B cell (primary cell): ENCODE measurements around the gene SERPINA4. TPM values are rescaled to one million over a fixed set of nuclear protein-coding genes. Genes with fewer than 3 reads are reported as not detected.
A peak's percentile ranks its signal among the peaks of the same experiment; 100 is the strongest.

ENCODE experiments used
- ATAC-seq: fragments of 200-7000 bp; cut with Tn5 transposase; one replicate; pipeline ENCODE4 v1.10.0; 2021; ENCODE audit warnings: low read depth, mild to moderate bottlenecking, moderate number of reproducible peaks, moderate library complexity
- CTCF ChIA-PET: fragments of 350-600 bp; sonication (Branson Sonifier 250); formaldehyde crosslinking; loops from one replicate; lab custom pipeline; 2021; ENCODE audit warnings: antibody characterized with exemption, inconsistent platforms; lab: Charles Lee
- POLR2A ChIA-PET: fragments of 350-600 bp; sonication (Branson Sonifier 250); formaldehyde crosslinking; loops from one replicate; lab custom pipeline; 2021; ENCODE audit warnings: antibody characterized with exemption; lab: Charles Lee
- DNase-seq: peaks from one replicate; pipeline ENCODE4 v3.0.0; 2013
- H2AFZ ChIP-seq: 2 replicates; pipeline ENCODE4 v1.6.1; 2012; ENCODE audit warnings: mild to moderate bottlenecking, low read depth, low read length; ENCODE audit not compliant: insufficient read depth, poor library complexity, severe bottlenecking
- H3K27ac ChIP-seq, 2 donors: 1 replicate in 1 of 2; 2 replicates in 1 of 2; pipeline ENCODE4 v1.5.1; 2012 to 2013; ENCODE audit warnings: low read length in 2 of 2, mild to moderate bottlenecking in 2 of 2, moderate library complexity in 1 of 2
- H3K27me3 ChIP-seq, 4 experiments: fragments of 200-600 bp in 1 of 4; sonication (generic) in 1 of 4; replicated peaks in 1 of 4; 1 replicate in 2 of 4; 2 replicates in 2 of 4; pipeline versions ENCODE4 v1.6.1 to v1.7.0; 2013 to 2016; ENCODE audit warnings: low read length in 3 of 4, mild to moderate bottlenecking in 2 of 4, mixed read lengths in 1 of 4, moderate library complexity in 1 of 4; ENCODE audit not compliant: insufficient read depth in 4 of 4, control insufficient read depth in 3 of 4; ENCODE audit errors: control extremely low read depth in 1 of 4
- H3K36me3 ChIP-seq, 2 experiments: replicated peaks in 1 of 2; 1 replicate in 1 of 2; 2 replicates in 1 of 2; pipeline versions ENCODE4 v1.6.1 to v1.7.1; 2013; ENCODE audit warnings: low read length in 1 of 2; ENCODE audit not compliant: insufficient read depth in 2 of 2, control insufficient read depth in 1 of 2; ENCODE audit errors: control extremely low read depth in 1 of 2, extremely low read depth in 1 of 2
- H3K4me1 ChIP-seq, 2 donors: fragments of 200-600 bp in 1 of 2; sonication (generic) in 1 of 2; 1 replicate in 1 of 2; 2 replicates in 1 of 2; pipeline versions ENCODE4 v1.5.1 to v1.6.1; 2013 to 2017; ENCODE audit warnings: low read length in 2 of 2; ENCODE audit not compliant: control insufficient read depth in 2 of 2, insufficient read depth in 2 of 2
- H3K4me2 ChIP-seq: replicated peaks from 2 replicates; pipeline ENCODE3; 2012; ENCODE audit warnings: mild to moderate bottlenecking, low read depth, low read length; ENCODE audit not compliant: poor library complexity, severe bottlenecking
- H3K4me3 ChIP-seq, 5 experiments: fragments of 200-600 bp in 1 of 5; sonication (generic) in 1 of 5; 1 replicate in 3 of 5; 2 replicates in 2 of 5; pipeline versions ENCODE4 v1.5.1 to v1.7.0; 2011 to 2016; ENCODE audit warnings: low read length in 4 of 5, mild to moderate bottlenecking in 4 of 5, low read depth in 2 of 5, control low read depth in 1 of 5, moderate library complexity in 1 of 5; ENCODE audit not compliant: insufficient read depth in 1 of 5; ENCODE audit errors: control extremely low read depth in 1 of 5, extremely low read depth in 1 of 5
- H3K79me2 ChIP-seq: fragments of 200-600 bp; sonication (generic); one replicate; pipeline ENCODE4 v1.6.0; 2016; ENCODE audit warnings: low read length; ENCODE audit not compliant: control insufficient read depth, insufficient read depth
- H3K9ac ChIP-seq: fragments of 200-600 bp; sonication (generic); 2 replicates; pipeline ENCODE4 v1.6.1; 2017; ENCODE audit warnings: mild to moderate bottlenecking, low read length, moderate library complexity
- H3K9me3 ChIP-seq, 3 donors: one replicate each; pipeline versions ENCODE4 v1.6.1 to v1.7.1; 2013; ENCODE audit warnings: low read length in 2 of 3; ENCODE audit not compliant: control insufficient read depth in 2 of 3, insufficient read depth in 1 of 3; ENCODE audit errors: control extremely low read depth in 1 of 3
- H4K20me1 ChIP-seq: 2 replicates; pipeline ENCODE4 v1.6.0; 2012; ENCODE audit warnings: mild to moderate bottlenecking, low read length; ENCODE audit not compliant: insufficient read depth, control insufficient read depth, poor library complexity, severe bottlenecking
- H3K27ac Mint-ChIP-seq: one replicate; pipeline ENCODE4 v1.8.0; 2021; ENCODE audit warnings: mixed read lengths
- H3K27me3 Mint-ChIP-seq: one replicate; pipeline ENCODE4 v1.8.0; 2021; ENCODE audit warnings: mixed read lengths
- H3K4me1 Mint-ChIP-seq: one replicate; pipeline ENCODE4 v1.8.0; 2021; ENCODE audit warnings: mixed read lengths
- H3K4me3 Mint-ChIP-seq: one replicate; pipeline ENCODE4 v1.8.0; 2021; ENCODE audit warnings: mixed read lengths
- H3K9me3 Mint-ChIP-seq: one replicate; pipeline ENCODE4 v1.8.0; 2022; ENCODE audit warnings: mixed read lengths; ENCODE audit not compliant: insufficient read depth
- EZH2 ChIP-seq: IDR thresholded peaks from 2 replicates; pipeline ENCODE4 v1.6.1; 2012; ENCODE audit warnings: borderline replicate concordance, low read depth, mild to moderate bottlenecking, moderate library complexity, low read length; ENCODE audit not compliant: insufficient read depth, poor library complexity, severe bottlenecking
- WGBS: methylation state at CpG from one replicate; pipeline ENCODE4 v1.1.5; 2013; ENCODE audit warnings: missing lambda C conversion rate; ENCODE audit not compliant: insufficient coverage; 5-methylcytosine and 5-hydroxymethylcytosine counted together
- intact Hi-C: fragments of 100-400 bp; cut with micrococcal nuclease; formaldehyde crosslinking; loops from one replicate; pipeline ENCODE4 v1.10.0; 2022
- polyA plus RNA-seq: library from polyadenylated mRNA; depleted of rRNA; stranded (reverse); fragments of >200 nt; gene quantifications from 2 replicates; pipeline ENCODE4 v1.2.3, GENCODE V29; 2012
- total RNA-seq, 2 donors: library from RNA; stranded (reverse); fragments of 120-200 nt in 1 of 2; gene quantifications; 1 replicate in 1 of 2; 2 replicates in 1 of 2; pipeline versions ENCODE4 v1.2.3 to v1.2.4, GENCODE V29; 2013 to 2022
- TF ChIP-seq, protein P1 (sequence below): fragments of 200-600 bp; IDR thresholded peaks from one replicate; pipeline ENCODE4 v1.8.0; 2022; ENCODE audit warnings: antibody characterized with exemption, mild to moderate bottlenecking

Gene SERPINA4
- total and polyA plus RNA-seq, 2 donors (not counting 1 experiment from before 2014, with no cell fraction given), result not detected

DNA sequence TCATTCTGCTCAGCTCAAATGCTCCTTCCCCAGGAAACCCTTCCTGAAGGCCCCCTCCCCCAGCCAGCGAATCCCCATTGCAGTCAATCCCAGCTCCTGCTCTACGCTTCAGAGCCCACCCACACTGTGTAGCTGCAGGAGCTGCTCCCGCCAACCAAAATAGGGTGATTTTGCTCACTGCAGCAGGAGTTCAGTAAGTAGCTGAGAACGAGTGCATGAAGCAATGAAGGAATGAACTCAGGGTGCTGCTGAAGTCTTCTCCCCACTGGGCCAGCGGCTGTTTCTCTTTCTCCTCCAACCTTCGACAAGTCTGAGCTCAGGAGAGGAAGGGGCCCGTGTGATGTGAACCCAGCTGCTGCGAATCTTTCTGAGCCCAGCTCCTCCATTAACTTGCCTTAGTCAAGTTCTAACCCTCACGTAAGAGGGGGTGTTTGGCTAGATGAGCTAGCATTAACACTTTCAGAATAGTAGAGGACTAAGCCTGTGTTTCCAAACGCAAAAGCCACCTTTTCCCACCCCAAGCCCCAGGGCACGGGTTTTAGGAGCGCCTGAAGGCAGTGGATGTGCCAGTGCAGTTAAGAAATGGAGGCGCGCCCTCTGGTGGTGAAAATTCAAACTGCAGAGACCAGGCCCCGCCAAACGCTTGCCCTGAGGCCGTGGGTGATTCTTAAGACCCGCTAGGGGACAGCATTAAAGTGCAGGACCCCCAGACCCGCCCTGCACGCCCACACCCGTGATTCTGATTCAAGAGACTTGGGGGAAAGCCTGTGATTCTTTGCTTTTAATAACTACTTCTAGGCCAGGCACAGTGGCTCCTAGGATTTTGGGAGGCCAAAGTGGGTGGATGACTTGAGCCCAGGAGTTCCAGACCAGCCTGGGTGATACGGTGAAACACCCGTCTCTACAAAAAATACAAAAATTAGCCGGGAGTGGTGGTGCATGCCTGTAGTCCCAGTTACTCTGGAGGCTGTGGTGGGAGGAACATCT is 11.9 kb upstream of the SERPINA4 start:
- no peaks in the 10 kb centered on the region for H3K79me2 ChIP-seq
- ATAC-seq, result peak; percentile 31

More for the DNA sequence above, 11.9 kb upstream of the SERPINA4 start:
- H3K27ac ChIP-seq, result no peak overlapping the region
- H3K9me3 ChIP-seq, result peaks cover 0 to 28% (median 0%) of the 10 kb centered on the region in 3 donors
- ChIA-PET CTCF (interaction anchor here (0.6 to 2.8 kb wide), 8 partner anchors 8 to 1321 kb away, joined by 3 to 25 read pairs (median 4); no protein-coding TSS in a partner anchor), POLR2A (no interaction called here)
- Mint-ChIP-seq H3K4me1 (no peaks in the 10 kb centered on the region), H3K9me3 (peaks cover under 1% of the 10 kb centered on the region), H3K27me3 (peaks cover 31% of the 10 kb centered on the region), H3K27ac (no peak overlapping the region), H3K4me3 (no peak overlapping the region)
- H3K36me3 ChIP-seq, result no peaks in the 10 kb centered on the region
- H3K4me3 ChIP-seq, result no peak overlapping the region
- no peaks in the 10 kb centered on the region for H3K4me1 ChIP-seq
- TF ChIP-seq, protein P1, sequence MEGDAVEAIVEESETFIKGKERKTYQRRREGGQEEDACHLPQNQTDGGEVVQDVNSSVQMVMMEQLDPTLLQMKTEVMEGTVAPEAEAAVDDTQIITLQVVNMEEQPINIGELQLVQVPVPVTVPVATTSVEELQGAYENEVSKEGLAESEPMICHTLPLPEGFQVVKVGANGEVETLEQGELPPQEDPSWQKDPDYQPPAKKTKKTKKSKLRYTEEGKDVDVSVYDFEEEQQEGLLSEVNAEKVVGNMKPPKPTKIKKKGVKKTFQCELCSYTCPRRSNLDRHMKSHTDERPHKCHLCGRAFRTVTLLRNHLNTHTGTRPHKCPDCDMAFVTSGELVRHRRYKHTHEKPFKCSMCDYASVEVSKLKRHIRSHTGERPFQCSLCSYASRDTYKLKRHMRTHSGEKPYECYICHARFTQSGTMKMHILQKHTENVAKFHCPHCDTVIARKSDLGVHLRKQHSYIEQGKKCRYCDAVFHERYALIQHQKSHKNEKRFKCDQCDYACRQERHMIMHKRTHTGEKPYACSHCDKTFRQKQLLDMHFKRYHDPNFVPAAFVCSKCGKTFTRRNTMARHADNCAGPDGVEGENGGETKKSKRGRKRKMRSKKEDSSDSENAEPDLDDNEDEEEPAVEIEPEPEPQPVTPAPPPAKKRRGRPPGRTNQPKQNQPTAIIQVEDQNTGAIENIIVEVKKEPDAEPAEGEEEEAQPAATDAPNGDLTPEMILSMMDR, result peak; percentile 76
- no peak for TF ChIP-seq EZH2
- peak; percentile 45 for DNase-seq
- no peak overlapping the region for H3K9ac ChIP-seq
- intact Hi-C loops, result no loop called here
- peaks cover 0 to 13% (median 0%) of the 10 kb centered on the region in 4 experiments for H3K27me3 ChIP-seq
- H2AFZ ChIP-seq, result no peak overlapping the region
- no peak overlapping the region for H3K4me2 ChIP-seq
- no peaks in the 10 kb centered on the region for H4K20me1 ChIP-seq
- 16% methylated on average over 17 of the region's 24 CpGs for WGBS
